Femur (tissue), 1 donor: Measurements from ENCODE around the gene GPC3.

ENCODE experiments used
- DNase-seq: peaks from one replicate; pipeline ENCODE4 v3.0.0-alpha.2; 2017

Gene GPC3

DNA sequence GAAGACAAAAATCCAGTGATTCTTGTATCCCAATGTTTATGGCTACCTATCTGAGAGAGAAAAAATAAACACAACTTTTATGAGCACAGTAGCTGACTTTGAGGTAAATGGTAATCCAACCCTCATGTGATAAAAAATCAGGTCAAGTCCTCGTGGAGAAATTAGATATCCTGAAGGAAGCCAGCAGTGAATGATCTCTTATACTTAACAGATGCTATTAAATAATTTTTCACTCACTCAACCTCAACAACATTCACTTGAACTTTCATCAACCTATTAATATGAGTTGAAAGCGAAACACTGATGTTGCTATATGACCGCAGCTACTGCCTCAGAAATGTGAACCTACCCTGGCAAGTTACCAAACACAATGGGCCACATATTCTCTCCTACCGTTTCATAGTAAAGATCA lies 105.4 kb downstream of the GPC3 start:
- DNase-seq: no peak

DNA sequence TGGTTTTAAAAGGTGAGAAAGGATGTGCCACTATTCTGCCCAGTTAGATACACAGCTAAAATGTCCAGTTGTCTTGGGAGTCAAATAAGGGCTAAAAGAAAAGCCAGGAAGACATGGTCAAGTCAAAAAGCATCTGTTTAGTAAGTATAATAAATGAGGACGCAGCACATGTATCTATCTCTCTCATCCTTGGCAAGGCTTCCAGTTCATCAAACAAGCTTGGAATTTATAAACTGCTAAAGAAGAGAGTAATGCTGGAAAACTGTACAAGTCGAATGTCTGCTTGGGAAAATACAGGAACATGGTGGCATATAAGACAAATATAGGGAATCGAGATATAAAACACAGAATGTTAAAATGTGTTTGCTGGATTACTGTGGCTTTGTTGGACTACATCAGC lies 106.7 kb downstream of the GPC3 start:
- no peak for DNase-seq

DNA sequence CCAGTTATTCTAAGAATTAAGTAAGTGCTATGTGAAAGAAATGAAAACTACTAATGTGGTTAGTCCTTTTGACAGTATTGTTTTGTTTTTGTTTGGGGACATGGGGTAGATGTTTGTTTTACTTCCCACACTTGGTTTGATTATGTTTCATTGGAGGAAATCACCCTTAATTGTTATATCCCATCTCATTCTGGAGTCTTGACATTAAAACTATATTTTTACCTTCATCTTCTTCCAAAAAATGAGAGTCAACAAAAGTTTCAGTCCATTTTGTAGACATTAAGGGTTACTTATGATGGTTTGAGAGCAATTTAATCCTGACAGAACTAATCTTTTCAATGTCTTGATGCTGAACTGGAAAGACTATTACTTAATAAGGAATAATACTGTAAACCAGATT lies 108.7 kb downstream of the GPC3 start:
- DNase-seq: no peak

DNA sequence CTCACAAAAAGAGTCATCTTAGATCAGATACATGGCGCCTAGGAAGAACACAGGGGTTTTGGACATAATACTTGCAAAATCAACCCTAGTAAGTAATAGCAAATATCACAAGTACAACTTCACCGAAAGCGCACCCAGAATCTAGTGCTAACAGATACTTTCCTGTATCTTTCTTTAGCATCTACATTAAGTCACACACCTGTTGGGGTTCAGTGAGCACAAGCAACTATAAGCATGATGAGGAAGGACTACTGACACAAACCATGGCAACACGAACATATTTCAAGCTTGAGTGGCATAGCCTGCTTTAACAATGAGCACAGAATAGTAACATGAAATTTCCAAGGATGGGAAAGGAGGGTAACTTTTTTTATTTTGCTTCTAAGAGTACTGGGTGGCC lies 116.1 kb downstream of the GPC3 start:
- no peak for DNase-seq

DNA sequence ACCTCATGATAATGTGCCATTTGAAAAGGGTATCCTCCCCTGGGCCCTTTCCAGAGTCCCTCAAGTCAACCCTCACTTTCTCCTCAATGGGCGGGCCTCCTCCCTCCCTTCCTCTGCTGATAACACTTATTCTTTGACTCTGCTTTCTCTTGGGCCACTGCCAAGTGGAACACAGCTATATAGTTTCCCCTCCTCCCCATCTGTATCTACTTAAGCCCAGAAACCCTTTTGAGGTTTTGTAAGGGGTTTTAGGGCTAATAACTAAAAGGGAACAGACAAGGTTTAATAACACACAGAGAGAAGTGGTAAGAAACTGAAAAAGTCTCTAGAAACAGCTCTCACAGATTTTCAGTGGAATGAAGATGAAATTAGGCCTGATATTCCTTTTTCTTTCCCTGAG lies 116.7 kb downstream of the GPC3 start:
- no peak for DNase-seq

DNA sequence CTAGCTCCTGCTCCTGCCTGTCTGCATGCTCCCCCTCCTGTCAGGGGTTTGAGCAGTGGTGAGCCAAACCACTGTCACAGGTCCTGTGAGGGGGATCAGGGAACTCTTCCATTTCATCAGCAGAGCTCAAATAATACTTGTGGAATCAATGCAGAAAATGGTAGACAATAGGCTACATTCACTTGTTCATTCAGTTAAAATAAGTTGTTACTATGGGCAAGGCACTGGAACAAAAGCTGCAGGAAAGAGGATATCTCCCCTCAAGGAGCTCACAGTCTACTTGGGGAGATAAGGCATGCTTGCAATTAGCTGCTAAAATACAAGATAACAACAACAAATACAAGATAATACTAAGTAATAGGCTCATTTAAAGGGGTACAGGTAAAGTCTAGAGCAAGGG lies 117.1 kb downstream of the GPC3 start:
- DNase-seq: no peak

DNA sequence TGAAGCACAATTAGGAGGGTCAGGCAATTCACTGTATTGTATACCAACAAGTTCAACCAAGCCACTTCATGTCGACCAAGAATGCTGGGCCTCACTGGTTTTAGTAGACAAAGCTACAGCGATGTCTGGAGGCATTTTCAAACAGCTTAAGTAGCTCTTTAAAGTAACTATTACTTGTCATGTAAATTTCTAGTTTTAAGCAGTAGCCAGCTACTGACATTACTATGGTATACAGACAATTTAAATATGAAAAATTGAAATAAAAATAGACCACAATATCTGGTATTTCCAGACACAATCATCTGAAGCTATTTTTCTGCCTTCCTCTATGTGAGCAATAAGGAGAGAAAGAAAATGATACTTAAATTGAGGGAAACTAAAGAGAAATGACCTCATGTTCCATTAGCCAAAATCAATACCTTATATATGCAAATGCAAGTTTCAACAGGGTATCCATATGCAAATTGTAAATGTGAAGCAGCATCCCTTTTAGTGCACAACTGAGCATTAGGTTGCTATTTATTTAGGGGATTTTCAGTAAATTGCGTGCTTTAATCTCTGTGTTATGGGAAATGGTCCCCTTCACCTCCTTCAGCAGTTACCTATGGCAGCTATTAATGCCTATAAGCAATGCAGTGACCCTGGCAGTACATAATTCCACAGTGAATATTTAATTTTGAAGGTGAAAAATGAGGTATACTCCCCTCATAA lies 119.5 kb downstream of the GPC3 start:
- no peak for DNase-seq

DNA sequence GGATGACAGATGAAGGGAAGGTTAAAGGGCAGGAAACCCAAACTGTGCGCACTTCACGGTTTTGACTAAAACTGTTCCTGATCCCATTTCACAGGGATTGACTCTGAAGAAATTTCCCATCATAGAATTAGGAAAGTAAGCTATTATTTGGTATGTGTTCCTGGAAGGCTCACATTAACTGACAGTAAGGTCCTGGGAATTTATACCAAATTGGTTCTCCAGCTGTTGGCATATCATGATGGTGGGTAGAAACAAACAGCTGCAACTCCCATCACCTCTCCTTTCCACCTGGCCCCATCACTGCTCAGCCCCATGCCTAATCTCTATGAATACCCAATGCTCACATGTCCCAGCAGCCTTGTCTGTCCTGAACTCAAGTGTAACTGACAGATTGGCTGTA lies 121.2 kb downstream of the GPC3 start:
- DNase-seq: no peak

DNA sequence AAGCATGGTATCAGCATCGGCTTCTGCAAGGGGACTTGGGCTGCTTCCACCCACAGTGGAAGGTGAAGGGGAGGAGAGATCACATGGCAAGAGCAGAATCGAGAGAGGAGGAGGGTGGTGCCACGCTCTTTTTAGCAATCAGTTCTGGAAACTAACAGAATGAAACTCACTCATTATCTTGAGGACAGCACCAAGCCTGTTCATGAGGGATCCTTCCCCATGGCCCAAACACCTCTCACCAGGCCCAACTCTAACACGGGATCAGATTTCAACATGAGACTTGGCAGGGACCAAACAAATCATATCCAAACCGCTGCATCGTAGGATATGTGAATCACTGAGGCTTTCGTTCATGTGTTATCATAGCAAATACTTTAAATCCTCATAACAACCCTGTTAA lies 125.5 kb downstream of the GPC3 start:
- peak; percentile 47 for DNase-seq

DNA sequence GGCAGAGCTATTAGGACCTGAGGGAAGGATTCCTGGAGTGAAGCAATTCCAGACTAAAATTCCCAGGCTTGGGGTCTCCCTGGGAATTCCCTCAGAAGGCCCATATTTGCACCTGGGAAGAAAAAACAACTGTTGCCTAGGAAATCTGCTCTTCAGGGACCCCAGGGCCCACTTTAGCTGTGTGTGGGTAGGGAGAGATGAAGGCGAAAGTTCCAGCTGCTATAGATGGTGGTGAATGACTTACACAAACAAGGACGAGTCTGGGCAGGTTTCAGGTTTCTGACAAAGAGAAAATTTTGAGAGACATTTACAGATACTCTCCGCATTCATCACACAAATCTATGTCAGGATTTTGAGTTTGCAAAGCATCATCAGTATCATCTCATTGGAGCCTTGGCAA lies 126.1 kb downstream of the GPC3 start:
- no peak for DNase-seq

DNA sequence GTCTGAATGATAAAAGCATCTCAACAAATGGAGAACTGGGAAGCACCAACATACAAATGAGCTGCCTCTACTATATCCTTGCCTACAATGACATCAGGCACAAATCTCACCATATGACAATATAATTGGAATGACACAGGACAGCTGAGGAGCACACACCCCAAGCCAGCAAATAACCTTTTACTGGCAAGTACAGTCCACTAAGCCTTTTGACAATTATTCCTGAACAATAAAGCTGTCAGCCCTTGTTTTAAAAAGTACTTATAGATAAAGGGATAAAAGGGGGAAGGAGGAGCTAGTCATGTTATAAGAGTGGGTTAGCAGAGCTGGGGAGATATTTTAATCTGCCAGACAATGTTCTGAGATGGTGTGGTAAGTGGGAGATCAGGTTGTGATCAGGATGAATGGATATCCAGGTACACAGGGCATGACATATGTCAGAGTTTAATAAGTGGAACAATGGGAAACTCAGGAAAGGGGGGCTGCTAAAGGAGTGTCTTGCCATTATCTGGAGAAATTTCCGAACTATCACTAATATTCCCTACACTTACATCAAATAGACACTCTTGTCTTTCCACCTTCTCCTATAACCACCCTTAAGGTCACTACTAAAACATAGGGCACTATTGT lies 127.6 kb downstream of the GPC3 start:
- DNase-seq: no peak

DNA sequence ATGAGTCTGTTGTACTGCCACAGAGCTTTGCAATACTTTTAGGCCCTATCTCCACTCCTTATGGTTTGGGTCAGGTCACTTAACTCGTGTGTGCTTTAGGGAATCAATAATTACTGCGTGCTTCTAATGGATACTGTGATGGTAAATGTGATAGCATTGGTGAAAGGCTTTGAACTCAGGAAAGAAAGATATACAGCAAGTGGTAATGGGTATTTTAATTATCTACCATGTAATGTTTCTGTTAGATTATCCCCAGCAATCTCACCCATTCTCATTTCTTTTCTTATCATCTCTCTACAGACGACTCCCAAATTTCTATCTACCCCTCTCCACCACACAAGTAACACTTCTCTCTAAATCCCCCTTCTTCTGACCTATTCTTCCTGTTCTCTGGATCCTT lies 128.6 kb downstream of the GPC3 start:
- no peak for DNase-seq

DNA sequence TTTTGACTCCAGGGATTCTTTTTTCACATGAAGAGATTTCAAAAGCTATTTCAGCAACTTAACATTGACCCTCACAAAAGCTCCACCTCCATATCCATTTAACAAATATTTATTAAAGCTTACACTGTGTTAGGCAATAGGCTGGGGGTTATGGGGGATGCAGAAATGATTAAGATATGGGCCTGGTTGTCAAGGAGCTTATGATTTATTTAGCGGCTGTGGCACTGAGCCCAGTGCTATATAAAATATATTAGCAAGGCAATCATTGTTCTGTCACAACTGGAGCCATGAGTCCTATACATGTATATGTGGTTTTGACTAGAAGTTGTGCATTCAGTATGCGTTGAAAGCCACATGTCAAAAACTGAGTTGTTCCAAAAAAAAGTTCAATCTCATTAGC lies 131.1 kb downstream of the GPC3 start:
- DNase-seq: no peak

DNA sequence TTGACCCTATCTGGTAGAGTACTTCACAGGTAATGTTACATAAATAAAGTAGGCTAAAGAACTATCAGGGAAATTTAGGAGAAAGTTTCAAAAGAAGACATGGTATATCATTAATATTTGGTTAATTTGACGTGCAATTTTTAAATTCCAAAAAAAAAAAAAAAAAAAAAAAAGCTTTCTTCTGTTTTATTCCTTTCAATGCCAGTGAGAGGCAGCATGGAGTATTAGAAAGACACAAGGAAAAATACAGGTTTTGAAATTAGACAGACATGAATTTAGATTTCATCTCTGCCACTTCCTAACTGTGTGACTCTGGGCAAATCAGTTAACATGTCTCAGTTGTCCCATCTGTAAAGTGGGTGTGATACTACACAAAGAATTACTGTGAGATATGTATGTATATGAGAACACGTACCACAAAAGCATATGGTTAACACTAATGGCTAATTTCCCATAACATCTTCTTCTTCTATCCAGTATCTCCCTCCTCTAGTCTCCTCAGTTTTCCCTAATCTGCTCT lies 132.5 kb downstream of the GPC3 start:
- no peak for DNase-seq

DNA sequence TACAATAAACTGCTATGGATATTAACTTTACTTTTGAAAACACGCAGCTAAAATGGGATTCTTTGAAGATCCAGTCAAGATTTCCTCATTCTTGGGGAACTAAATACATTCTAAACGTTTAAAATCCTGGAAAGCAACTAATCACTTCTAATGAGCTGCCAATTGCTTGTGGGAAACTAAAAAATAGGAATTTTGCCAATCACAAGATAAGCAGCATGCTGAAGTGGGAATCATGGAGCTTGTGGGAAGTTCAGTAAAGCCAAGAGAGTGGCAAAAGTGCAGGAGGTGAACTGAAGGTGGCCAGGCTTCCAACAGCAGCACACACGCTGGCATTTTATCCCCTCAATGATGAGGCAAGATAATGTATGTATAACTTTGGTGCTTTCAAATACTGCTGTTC lies 133.0 kb downstream of the GPC3 start:
- no peak for DNase-seq

DNA sequence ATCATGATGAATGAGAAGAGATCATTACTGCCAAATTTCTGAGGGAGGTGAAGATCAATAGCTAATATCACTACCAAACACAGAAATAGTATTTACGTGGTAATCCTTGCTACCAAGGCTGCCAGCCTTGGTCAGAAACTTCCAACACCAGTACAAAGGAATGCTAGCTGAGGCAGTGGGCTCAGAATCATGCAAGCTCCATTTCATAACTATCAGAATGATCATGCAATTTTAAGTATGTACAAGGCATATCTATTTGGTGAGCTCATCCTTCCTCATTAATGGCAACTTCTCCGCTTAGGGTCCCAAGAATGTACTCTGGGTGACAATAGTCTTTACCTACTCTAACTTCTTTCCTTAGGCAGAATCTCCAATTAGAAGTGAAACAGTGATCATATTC lies 135.0 kb downstream of the GPC3 start:
- DNase-seq: no peak

DNA sequence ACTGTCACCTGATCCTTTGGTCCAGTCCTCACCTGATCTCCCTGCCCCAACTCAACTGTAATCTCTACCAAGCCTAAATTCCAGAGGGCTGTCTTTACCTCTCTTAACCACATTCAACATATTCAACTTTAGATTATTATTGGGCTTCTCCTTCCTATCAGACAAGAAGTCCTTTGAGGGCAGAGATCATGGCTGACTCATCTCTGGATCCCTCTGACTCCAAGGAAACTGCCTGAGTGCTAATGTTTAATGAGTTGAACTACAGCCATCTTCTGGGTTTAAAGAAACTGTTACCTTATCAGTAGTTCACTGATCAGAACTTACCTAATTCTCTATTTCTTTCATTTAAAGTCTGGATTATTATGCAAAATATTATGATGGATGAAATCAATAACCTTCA lies 135.7 kb downstream of the GPC3 start:
- DNase-seq: no peak

DNA sequence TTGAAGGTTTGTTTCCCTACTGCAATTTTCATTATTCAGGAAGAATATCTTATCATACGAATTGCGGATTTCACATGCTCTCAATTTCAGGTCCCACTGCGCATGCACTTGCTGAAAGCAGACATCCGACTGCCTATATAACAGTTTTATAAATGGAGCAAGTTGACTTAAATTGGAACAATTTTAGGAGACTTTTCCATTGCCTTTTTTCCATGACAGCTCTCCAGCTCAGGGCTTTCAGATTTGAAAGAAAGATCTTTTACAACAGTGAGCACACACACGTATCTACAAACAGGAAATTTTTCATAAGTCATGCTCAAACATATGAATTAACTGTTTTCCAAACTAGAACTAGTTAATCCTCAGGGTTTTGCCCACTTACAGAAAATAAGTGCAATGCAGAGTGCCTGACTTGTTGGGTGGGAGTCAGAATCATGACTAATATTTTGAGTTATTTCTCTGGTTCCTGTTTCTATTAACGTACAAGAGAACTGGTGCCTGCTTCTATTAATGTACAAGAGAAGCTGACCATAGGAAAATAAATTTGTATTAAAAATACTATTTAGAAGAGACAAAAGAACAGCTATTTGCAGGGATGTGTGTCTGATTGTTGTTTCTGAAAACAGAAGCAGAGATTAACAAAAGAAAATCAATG lies 137.9 kb downstream of the GPC3 start:
- no peak for DNase-seq

DNA sequence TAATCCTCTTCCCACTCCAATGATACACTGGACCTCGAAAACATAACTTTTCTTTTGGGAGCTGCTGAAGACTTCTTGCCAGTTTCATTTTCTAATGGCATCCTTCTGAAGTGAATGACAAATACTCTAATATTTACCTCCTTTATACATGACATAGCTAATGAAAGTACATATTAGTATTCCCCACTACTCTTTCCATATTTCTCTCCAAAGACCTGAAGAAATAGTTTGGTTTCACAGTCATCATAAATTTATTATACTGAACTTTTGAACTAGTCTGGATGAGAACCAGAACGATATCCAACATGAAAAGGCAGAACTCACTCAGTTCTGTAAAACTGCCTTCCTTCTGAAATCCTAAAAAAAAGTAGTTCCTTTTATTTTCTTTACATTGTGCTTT lies 139.1 kb downstream of the GPC3 start:
- DNase-seq: no peak

DNA sequence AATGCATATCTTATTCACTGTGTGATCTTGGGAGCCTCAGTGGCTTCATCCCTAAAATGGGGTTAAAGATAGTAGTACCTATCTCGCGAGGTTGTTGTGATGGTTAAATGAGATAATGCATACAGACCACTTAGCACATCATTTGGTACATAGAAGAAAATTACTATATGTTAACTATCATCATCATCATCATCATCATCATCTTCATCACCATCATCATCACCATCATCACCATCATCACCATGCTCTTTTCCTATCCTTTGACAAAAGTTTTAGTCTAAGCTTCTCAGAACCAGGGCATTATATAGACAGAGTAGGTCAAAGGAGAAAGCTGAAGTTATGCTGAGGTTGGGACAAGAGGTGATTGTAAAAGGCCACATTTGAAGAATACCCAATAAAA lies 145.0 kb downstream of the GPC3 start:
- DNase-seq: no peak

DNA sequence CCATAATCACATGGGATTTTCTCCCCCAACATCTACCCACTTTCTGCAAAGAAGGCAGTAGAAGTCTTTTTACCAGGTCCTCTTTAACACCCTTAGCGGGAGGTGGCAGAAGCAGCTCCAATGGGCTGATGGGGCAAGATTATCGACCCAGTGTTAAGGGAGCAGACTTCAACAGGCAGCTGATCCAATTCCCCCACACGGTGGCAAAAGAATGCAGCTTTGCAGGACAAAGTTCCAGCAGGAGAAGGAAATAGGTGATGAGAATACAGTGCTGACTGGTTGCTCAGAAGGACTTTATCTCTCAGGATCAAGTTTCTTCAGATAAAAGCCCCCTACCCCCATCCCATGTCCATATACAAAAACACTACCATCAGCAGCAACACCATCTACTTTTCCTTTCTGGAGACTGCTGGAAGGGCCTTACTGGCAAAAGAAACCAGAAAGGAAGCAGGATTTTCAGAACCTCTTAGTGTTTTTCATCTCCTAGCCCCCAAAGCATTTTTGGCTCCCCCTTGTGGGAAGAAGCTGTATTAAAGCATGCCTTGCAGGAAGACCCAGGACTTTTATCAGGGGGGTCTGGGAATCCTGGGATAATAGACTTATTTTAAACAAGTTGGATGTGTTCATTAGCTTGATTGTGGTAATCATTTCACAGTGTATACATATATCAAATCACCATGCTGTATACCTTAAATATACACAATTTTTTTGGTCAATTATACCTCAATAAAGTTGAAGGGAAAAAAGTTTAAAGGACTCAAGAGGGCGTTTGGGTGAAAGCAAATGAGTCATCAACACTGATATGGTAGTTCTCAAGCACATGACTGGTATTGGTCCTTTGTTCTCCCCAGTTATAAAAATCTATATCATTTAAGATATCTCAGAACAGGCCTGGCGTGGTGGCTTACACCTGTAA lies 146.4 kb downstream of the GPC3 start:
- DNase-seq: no peak

DNA sequence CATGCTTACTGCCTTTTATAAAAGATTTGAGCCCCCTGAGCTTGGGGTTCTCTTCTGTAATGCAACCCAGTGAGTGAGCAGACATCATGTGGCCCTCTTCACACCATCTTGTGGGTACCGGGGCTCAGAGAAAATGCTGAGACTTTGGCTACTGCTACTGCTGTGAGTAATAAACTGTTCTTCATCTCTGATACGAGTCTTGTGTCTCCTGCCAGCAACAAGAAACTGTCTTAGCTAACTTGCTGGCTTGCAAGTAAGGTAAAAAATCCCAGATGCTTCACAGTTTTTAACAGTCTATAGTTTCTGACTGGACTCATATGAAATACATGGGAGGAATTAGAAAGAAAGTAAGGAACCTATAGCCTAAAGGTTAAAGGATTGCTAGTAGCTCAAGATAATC lies 148.3 kb downstream of the GPC3 start:
- no peak for DNase-seq

DNA sequence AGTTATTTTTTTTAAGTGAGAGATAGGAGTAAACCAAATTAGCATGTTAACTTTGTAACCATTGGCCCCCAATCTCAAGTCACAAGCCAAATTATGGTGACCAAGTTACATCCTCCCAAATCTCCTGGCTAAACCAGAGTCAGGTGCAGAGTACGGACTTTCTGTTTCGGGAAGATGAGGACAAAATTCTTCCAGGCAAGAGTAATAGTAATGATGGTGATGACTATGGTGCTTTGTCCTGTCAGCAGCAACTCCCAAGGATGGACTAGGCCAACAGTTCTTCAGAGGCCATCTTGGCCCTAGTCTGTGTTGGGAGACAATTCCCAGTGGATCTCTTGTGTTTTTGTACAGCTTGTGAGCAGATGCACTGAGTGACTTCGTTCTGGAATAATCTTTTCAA lies 148.8 kb downstream of the GPC3 start:
- DNase-seq: no peak
